Endothelial cell of umbilical vein (primary cell): Measurements from ENCODE around the gene RAB3C. TPM values are rescaled to one million over a fixed set of nuclear protein-coding genes. Genes with fewer than 3 reads are reported as not detected.

Experiments used
- BruUV-seq: library from RNA; stranded (reverse); fragments of 400-500 nt; replicated peaks from 2 replicates; lab custom pipeline; 2021; lab: Mats Ljungman, UMichigan
- CTCF ChIA-PET: fragments of 300-600, 350-600 bp; sonication (Branson Sonifier 250); formaldehyde crosslinking; loops from one replicate; lab custom pipeline; 2021; ENCODE audit warnings: antibody characterized with exemption, inconsistent platforms; lab: Charles Lee
- POLR2A ChIA-PET: fragments of 300-600, 350-600 bp; sonication (Branson Sonifier 250); formaldehyde crosslinking; loops from one replicate; lab custom pipeline; 2021; ENCODE audit warnings: antibody characterized with exemption, inconsistent platforms; lab: Charles Lee
- DNase-seq: peaks from one replicate; pipeline ENCODE4 v3.0.0-alpha.2; 2011; ENCODE audit warnings: low read depth, low spot score
- FAIRE-seq: peaks from 2 replicates; lab custom pipeline; 2011; peaks lifted over from hg19 to GRCh38; lab: Jason Lieb, UNC
- H2AFZ ChIP-seq: 2 replicates; pipeline ENCODE4 v1.6.0; 2012; ENCODE audit warnings: low read depth, low read length, control low read depth, inconsistent platforms
- H3K27ac ChIP-seq: 2 replicates; pipeline ENCODE4 v1.5.1; 2011; ENCODE audit warnings: low read depth, mild to moderate bottlenecking, control low read depth, low read length, moderate library complexity; ENCODE audit not compliant: insufficient read depth
- H3K27me3 ChIP-seq, 2 experiments: 2 replicates each; pipeline versions ENCODE4 v1.6.0 to v1.6.1; 2011; ENCODE audit warnings: low read length in 2 of 2, mixed read lengths in 1 of 2; ENCODE audit not compliant: control insufficient read depth in 2 of 2, insufficient read depth in 2 of 2
- H3K36me3 ChIP-seq, 2 experiments: 2 replicates in 1 of 2; 3 replicates in 1 of 2; pipeline ENCODE4 v1.5.1; 2011; ENCODE audit warnings: low read length in 2 of 2, mild to moderate bottlenecking in 1 of 2, moderate library complexity in 1 of 2; ENCODE audit not compliant: control insufficient read depth in 2 of 2, insufficient read depth in 2 of 2; ENCODE audit errors: extremely low read depth in 1 of 2
- H3K4me1 ChIP-seq: 3 replicates; pipeline ENCODE4 v1.5.1; 2011; ENCODE audit warnings: mild to moderate bottlenecking, low read length; ENCODE audit not compliant: control insufficient read depth, insufficient read depth; ENCODE audit errors: extremely low read depth
- H3K4me2 ChIP-seq: 2 replicates; pipeline ENCODE4 v1.6.1; 2011; ENCODE audit warnings: low read length, control low read depth, mixed read lengths; ENCODE audit not compliant: insufficient read depth
- H3K4me3 ChIP-seq, 3 experiments: fragments of 200-600 bp in 1 of 3; sonication (generic), shearing (Covaris generic) in 1 of 3; replicated peaks in 1 of 3; 2 replicates each; pipeline ENCODE4 v1.5.1; 2011 to 2016; ENCODE audit warnings: control low read depth in 3 of 3, low read length in 3 of 3, mild to moderate bottlenecking in 2 of 3, inconsistent platforms in 1 of 3, low read depth in 1 of 3, moderate library complexity in 1 of 3; ENCODE audit not compliant: insufficient read depth in 1 of 3
- H3K79me2 ChIP-seq: 2 replicates; pipeline ENCODE4 v1.6.0; 2012; ENCODE audit warnings: low read length, inconsistent platforms; ENCODE audit not compliant: control insufficient read depth, insufficient read depth
- H3K9ac ChIP-seq: replicated peaks from 2 replicates; pipeline ENCODE3; 2011; ENCODE audit warnings: low read length, control low read depth; ENCODE audit not compliant: insufficient read depth; ENCODE audit errors: extremely low read depth
- H3K9me1 ChIP-seq: replicated peaks from 3 replicates; pipeline ENCODE4 v1.6.0; 2011; ENCODE audit warnings: mild to moderate bottlenecking, low read length; ENCODE audit not compliant: control insufficient read depth, insufficient read depth; ENCODE audit errors: extremely low read depth
- H3K9me3 ChIP-seq: replicated peaks from 2 replicates; pipeline ENCODE4 v1.5.1; 2012; ENCODE audit warnings: low read length, inconsistent platforms; ENCODE audit not compliant: control insufficient read depth, insufficient read depth
- H4K20me1 ChIP-seq: replicated peaks from 2 replicates; pipeline ENCODE3; 2011; ENCODE audit warnings: mild to moderate bottlenecking, low read length; ENCODE audit not compliant: control insufficient read depth, insufficient read depth; ENCODE audit errors: extremely low read depth
- EZH2 ChIP-seq: IDR thresholded peaks from 2 replicates; pipeline ENCODE4 v1.6.1; 2012; ENCODE audit warnings: borderline replicate concordance, low read depth, mild to moderate bottlenecking, moderate library complexity, low read length, inconsistent platforms; ENCODE audit not compliant: severe bottlenecking
- FOS ChIP-seq: IDR thresholded peaks from 2 replicates; pipeline ENCODE4 v1.6.1; 2011; ENCODE audit warnings: mild to moderate bottlenecking, low read length, moderate library complexity, borderline replicate concordance; ENCODE audit not compliant: insufficient read depth
- GATA2 ChIP-seq: IDR thresholded peaks from 2 replicates; pipeline ENCODE4 v1.7.0; 2011; ENCODE audit warnings: low read depth, mild to moderate bottlenecking, moderate library complexity, mixed read lengths, low read length; ENCODE audit not compliant: insufficient read length, insufficient read depth
- JUN ChIP-seq: IDR thresholded peaks from 2 replicates; pipeline ENCODE4 v1.6.1; 2011; ENCODE audit warnings: borderline replicate concordance, low read depth; ENCODE audit not compliant: insufficient read length, insufficient read depth
- MYC ChIP-seq: IDR thresholded peaks from one replicate; pipeline ENCODE4 v1.6.1; 2011; ENCODE audit warnings: mild to moderate bottlenecking, low read depth, low read length
- POLR2A ChIP-seq: IDR thresholded peaks from 2 replicates; pipeline ENCODE4 v1.6.1; 2012; ENCODE audit warnings: low read depth, mild to moderate bottlenecking, control low read depth, low read length
- POLR2AphosphoS5 ChIP-seq: IDR thresholded peaks from 2 replicates; pipeline ENCODE4 v1.6.1; 2012; ENCODE audit warnings: low read depth, mild to moderate bottlenecking, control low read depth, low read length, moderate library complexity; ENCODE audit not compliant: insufficient read depth
- dilution Hi-C: fragments of 300-500 bp; cut with MboI; formaldehyde crosslinking; loops from one replicate; pipeline ENCODE4 v1.15.0; 2019; ENCODE audit warnings: low sequenced_read_pairs; ENCODE audit not compliant: extremely low pct_ligation_motif_present
- intact Hi-C: fragments of 100-400 bp; cut with micrococcal nuclease; formaldehyde crosslinking; loops from one replicate; pipeline ENCODE4 v1.10.0; 2022
- polyA plus RNA-seq, 4 experiments: library from polyadenylated mRNA; depleted of rRNA in 3 of 4; stranded (reverse) in 3 of 4; unstranded in 1 of 4; fragments of >200 nt; gene quantifications; 2 replicates each; pipeline versions ENCODE4 v1.2.1 to v1.2.3, GENCODE V29; 2011 to 2012; ENCODE audit warnings: missing spikeins in 1 of 4
- total RNA-seq: library from RNA; stranded (reverse); gene quantifications from 2 replicates; pipeline ENCODE4 v1.2.3, GENCODE V29; 2021
- TF ChIP-seq, protein P1 (sequence below), 2 donors: IDR thresholded peaks; 1 replicate in 1 of 2; 2 replicates in 1 of 2; pipeline ENCODE4 v1.5.1; 2011; ENCODE audit warnings: low read length in 2 of 2, mild to moderate bottlenecking in 2 of 2, moderate library complexity in 2 of 2, control low read depth in 1 of 2, inconsistent platforms in 1 of 2, low read depth in 1 of 2; ENCODE audit not compliant: insufficient read depth in 1 of 2; ENCODE audit errors: extremely low read depth in 1 of 2
- TF ChIP-seq, protein P2 (sequence below): IDR thresholded peaks from 2 replicates; pipeline ENCODE4 v1.6.1; 2011; ENCODE audit not compliant: insufficient read depth, insufficient read length

Gene RAB3C
- total and polyA plus RNA-seq, 2 donors (not counting 3 experiments of a cell fraction or from before 2014, with no cell fraction given): 0.04 to 0.66 TPM

DNA sequence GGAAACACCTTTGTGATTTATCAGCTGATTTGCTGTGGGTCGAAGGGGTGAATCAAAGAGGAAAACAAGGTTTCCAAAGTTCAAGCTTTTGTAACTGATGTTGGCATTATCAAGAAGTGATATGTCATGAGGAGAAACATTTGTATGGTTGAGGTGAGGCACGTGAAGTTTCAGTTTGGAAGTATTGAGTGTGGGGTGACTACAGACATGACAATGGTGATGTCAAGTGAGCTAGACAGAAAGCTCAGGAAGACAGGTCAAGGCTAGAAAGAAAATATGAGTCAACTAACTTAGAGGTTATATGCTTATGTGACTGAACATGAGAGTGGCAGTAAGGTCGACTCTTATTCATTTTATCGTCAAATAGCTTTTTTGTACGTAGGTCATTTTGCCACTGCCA is 99.1 kb downstream of the RAB3C start:
- dilution Hi-C loops: no loop called here
- H3K9ac ChIP-seq: no peak overlapping the region
- ChIA-PET POLR2A (no interaction called here), CTCF (interaction anchor here (1.3 to 1.6 kb wide), 3 partner anchors 10 to 53 kb away, joined by 3 to 5 read pairs (median 3); no protein-coding TSS in a partner anchor)
- TF ChIP-seq POLR2A (no peak), EZH2 (no peak), FOS (no peak), GATA2 (no peak), POLR2AphosphoS5 (no peak), JUN (no peak), MYC (no peak)
- TF ChIP-seq, protein P1, sequence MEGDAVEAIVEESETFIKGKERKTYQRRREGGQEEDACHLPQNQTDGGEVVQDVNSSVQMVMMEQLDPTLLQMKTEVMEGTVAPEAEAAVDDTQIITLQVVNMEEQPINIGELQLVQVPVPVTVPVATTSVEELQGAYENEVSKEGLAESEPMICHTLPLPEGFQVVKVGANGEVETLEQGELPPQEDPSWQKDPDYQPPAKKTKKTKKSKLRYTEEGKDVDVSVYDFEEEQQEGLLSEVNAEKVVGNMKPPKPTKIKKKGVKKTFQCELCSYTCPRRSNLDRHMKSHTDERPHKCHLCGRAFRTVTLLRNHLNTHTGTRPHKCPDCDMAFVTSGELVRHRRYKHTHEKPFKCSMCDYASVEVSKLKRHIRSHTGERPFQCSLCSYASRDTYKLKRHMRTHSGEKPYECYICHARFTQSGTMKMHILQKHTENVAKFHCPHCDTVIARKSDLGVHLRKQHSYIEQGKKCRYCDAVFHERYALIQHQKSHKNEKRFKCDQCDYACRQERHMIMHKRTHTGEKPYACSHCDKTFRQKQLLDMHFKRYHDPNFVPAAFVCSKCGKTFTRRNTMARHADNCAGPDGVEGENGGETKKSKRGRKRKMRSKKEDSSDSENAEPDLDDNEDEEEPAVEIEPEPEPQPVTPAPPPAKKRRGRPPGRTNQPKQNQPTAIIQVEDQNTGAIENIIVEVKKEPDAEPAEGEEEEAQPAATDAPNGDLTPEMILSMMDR (IDR thresholded peaks at IDR 0.05; ENCODE audit: extremely low read depth in 1 of 2, insufficient read depth in 1 of 2, low read depth in 1 of 2, low read length in 2 of 2): no peak
- TF ChIP-seq, protein P2, sequence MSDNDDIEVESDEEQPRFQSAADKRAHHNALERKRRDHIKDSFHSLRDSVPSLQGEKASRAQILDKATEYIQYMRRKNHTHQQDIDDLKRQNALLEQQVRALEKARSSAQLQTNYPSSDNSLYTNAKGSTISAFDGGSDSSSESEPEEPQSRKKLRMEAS: no peak
- no peaks in the 10 kb centered on the region for H3K9me1 ChIP-seq
- no peaks in the 10 kb centered on the region for H3K79me2 ChIP-seq
- H3K4me1 ChIP-seq: peaks cover 59% of the 10 kb centered on the region
- intact Hi-C loops: no loop called here
- H3K4me3 ChIP-seq: no peak overlapping the region
- no peak for DNase-seq
- H3K4me2 ChIP-seq: no peak overlapping the region
- no peaks in the 10 kb centered on the region for H3K9me3 ChIP-seq
- no peaks in the 10 kb centered on the region for H4K20me1 ChIP-seq
- no peak overlapping the region for H2AFZ ChIP-seq
- no peak for FAIRE-seq
- no peaks in the 10 kb centered on the region for H3K36me3 ChIP-seq
- H3K27me3 ChIP-seq: no peaks in the 10 kb centered on the region
- H3K27ac ChIP-seq: no peak overlapping the region
- BruUV-seq: no TSS peak
